ENCODE measurements around the gene THAP11. TPM values are rescaled to one million over a fixed set of nuclear protein-coding genes. Genes with fewer than 3 reads are reported as not detected.
A peak's percentile ranks its signal among the peaks of the same experiment; 100 is the strongest.

The THAP11 gene
- total and polyA plus RNA-seq, 2 of the 13 experiments (the other 11 are each of a cell fraction or from before 2014, with no cell fraction given), result 44.2 to 53.4 TPM

- peak; percentile 63; the same call in 1 of the 2 replicates for TF ChIP-seq TMF1 (CRISPR knock-in tag; IDR thresholded peaks at IDR 0.05; ENCODE audit: low read depth)
- peak; percentile 97 for TF ChIP-seq E2F1 (CRISPR knock-in tag; IDR thresholded peaks at IDR 0.05)
- TF ChIP-seq ZNF280B (CRISPR knock-in tag; IDR thresholded peaks at IDR 0.05; ENCODE audit: borderline replicate concordance), result no peak; the same call in 1 of the 2 replicates
- TF ChIP-seq ZNF879 (CRISPR knock-in tag; IDR thresholded peaks at IDR 0.05), result no peak; the same call in 1 of the 2 replicates
- TF ChIP-seq POLR2A (IDR thresholded peaks at IDR 0.05; ENCODE audit: insufficient read depth in 1 of 2, low read depth in 2 of 2, low read length in 2 of 2), result peak in 1 of 2 experiments; percentile 75; a peak in 2 of 4 replicates
- TF ChIP-seq ZNF747 (CRISPR knock-in tag; IDR thresholded peaks at IDR 0.05; ENCODE audit: borderline replicate concordance), result peak; percentile 96; the same call in 1 of the 2 replicates
- no peak for TF ChIP-seq NONO (IDR thresholded peaks at IDR 0.05)
- peak; percentile 93 for TF ChIP-seq NONO (CRISPR knock-in tag; conservative IDR thresholded peaks at IDR 0.05)
- no peak for TF ChIP-seq JARID2 (CRISPR knock-in tag; IDR thresholded peaks at IDR 0.05; ENCODE audit: insufficient replicate concordance)
- TF ChIP-seq NR2F6 (IDR thresholded peaks at IDR 0.05), result 0 out of 2 replicates have a peak, but pooled peaks have one; percentile 49
- peak; percentile 80 for TF ChIP-seq NR2F6 (CRISPR knock-in tag; IDR thresholded peaks at IDR 0.05)
- TF ChIP-seq PHF21A (CRISPR knock-in tag; IDR thresholded peaks at IDR 0.05), result peak; percentile 98
- peak; percentile 98 for TF ChIP-seq THAP11 (CRISPR knock-in tag; IDR thresholded peaks at IDR 0.05)
- no peak for TF ChIP-seq GPN1 (CRISPR knock-in tag; IDR thresholded peaks at IDR 0.05; ENCODE audit: borderline replicate concordance)
- TF ChIP-seq POGK (CRISPR knock-in tag; conservative IDR thresholded peaks at IDR 0.05), result peak; percentile 83; the same call in 1 of the 2 replicates
- peak; percentile 94 for TF ChIP-seq ZBTB2 (CRISPR knock-in tag; IDR thresholded peaks at IDR 0.05; ENCODE audit: low read depth)
- peak; percentile 84 for TF ChIP-seq KAT8 (CRISPR knock-in tag; IDR thresholded peaks at IDR 0.05)
- TF ChIP-seq ZNF382 (CRISPR knock-in tag; IDR thresholded peaks at IDR 0.05; ENCODE audit: borderline replicate concordance), result no peak
- TF ChIP-seq HMG20A (CRISPR knock-in tag; IDR thresholded peaks at IDR 0.05; ENCODE audit: borderline replicate concordance), result peak; percentile 40; the same call in 1 of the 2 replicates
- TF ChIP-seq DMTF1 (CRISPR knock-in tag; IDR thresholded peaks at IDR 0.05), result no peak
- TF ChIP-seq ZNF207 (IDR thresholded peaks at IDR 0.05; ENCODE audit: borderline replicate concordance), result no peak
- peak; percentile 74; the same call in 1 of the 2 replicates for TF ChIP-seq NAIF1 (CRISPR knock-in tag; IDR thresholded peaks at IDR 0.05; ENCODE audit: borderline replicate concordance)
These were observed 4.4 kb downstream of the THAP11 start, which contains the start of gene NUTF2 (continued) for GRCh38 chr16:67846320-67847063.

Data from HepG2 (cell line).